ENCODE measurements around the gene OR6N2. TPM values are rescaled to one million over a fixed set of nuclear protein-coding genes. Genes with fewer than 3 reads are reported as not detected.

OR6N2 gene
- total and polyA plus RNA-seq, 9 of the 15 experiments (the other 6 are each of a cell fraction or from before 2014, with no cell fraction given): not detected

DNA sequence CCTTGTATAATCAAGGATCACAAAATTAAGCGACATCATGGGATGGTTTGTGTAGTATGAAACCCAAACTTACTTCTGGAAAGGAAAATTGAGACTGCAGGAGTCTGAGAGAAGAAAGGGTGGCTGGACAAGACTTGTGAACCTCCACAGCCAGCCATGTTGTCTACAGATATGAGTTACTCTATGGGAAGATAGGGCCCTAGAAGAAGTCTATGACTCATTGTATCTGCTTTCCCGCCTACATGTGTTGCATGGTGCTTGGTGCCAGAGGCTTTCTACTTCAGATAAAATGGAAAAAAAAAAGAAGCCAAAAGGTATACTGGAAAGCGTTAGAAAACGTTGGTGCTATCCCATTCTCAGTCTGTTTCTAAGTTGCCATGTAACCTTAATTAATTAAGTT is 18.7 kb upstream of the OR6N2 start (continued):
- TF ChIP-seq, protein P1, sequence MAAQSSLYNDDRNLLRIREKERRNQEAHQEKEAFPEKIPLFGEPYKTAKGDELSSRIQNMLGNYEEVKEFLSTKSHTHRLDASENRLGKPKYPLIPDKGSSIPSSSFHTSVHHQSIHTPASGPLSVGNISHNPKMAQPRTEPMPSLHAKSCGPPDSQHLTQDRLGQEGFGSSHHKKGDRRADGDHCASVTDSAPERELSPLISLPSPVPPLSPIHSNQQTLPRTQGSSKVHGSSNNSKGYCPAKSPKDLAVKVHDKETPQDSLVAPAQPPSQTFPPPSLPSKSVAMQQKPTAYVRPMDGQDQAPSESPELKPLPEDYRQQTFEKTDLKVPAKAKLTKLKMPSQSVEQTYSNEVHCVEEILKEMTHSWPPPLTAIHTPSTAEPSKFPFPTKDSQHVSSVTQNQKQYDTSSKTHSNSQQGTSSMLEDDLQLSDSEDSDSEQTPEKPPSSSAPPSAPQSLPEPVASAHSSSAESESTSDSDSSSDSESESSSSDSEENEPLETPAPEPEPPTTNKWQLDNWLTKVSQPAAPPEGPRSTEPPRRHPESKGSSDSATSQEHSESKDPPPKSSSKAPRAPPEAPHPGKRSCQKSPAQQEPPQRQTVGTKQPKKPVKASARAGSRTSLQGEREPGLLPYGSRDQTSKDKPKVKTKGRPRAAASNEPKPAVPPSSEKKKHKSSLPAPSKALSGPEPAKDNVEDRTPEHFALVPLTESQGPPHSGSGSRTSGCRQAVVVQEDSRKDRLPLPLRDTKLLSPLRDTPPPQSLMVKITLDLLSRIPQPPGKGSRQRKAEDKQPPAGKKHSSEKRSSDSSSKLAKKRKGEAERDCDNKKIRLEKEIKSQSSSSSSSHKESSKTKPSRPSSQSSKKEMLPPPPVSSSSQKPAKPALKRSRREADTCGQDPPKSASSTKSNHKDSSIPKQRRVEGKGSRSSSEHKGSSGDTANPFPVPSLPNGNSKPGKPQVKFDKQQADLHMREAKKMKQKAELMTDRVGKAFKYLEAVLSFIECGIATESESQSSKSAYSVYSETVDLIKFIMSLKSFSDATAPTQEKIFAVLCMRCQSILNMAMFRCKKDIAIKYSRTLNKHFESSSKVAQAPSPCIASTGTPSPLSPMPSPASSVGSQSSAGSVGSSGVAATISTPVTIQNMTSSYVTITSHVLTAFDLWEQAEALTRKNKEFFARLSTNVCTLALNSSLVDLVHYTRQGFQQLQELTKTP (IDR thresholded peaks at IDR 0.05; ENCODE audit: low read depth in 1 of 2, partially characterized antibody in 2 of 2): no peak
- TF ChIP-seq ZNF140 (CRISPR knock-in tag; IDR thresholded peaks at IDR 0.05) (no peak), ZNF239 (CRISPR knock-in tag; IDR thresholded peaks at IDR 0.05) (no peak), TCF7L2 (IDR thresholded peaks at IDR 0.05; ENCODE audit: low read depth, low read length) (no peak), HNRNPK (IDR thresholded peaks at IDR 0.05; ENCODE audit: low read depth, low read length, poor library complexity, severe bottlenecking) (no peak), MEF2A (IDR thresholded peaks at IDR 0.05; ENCODE audit: control insufficient read depth, low read depth, low read length) (no peak), NUFIP1 (IDR thresholded peaks at IDR 0.05; ENCODE audit: partially characterized antibody) (no peak), NONO (IDR thresholded peaks at IDR 0.05; ENCODE audit: low read depth in 2 of 2, low read length in 1 of 2) (no peak), CTBP1 (IDR thresholded peaks at IDR 0.05; ENCODE audit: borderline replicate concordance) (no peak), PTBP1 (IDR thresholded peaks at IDR 0.05; ENCODE audit: low read depth, low read length) (no peak), SMARCB1 (IDR thresholded peaks at IDR 0.05; ENCODE audit: insufficient read length, low read depth) (no peak), ETV5 (CRISPR knock-in tag; IDR thresholded peaks at IDR 0.05; ENCODE audit: low read depth) (no peak), MYNN (IDR thresholded peaks at IDR 0.05) (no peak), MYNN (CRISPR knock-in tag; IDR thresholded peaks at IDR 0.05) (no peak), ZNF551 (CRISPR knock-in tag; IDR thresholded peaks at IDR 0.05) (no peak), MEF2D (tag; conservative IDR thresholded peaks at IDR 0.05; ENCODE audit: low read depth) (no peak), NFRKB (IDR thresholded peaks at IDR 0.05; ENCODE audit: low read depth) (peak; percentile 62; the same call in 1 of the 2 replicates), U2AF1 (optimal IDR thresholded peaks at IDR 0.05; ENCODE audit: low read depth, low read length) (no peak), ZNF124 (CRISPR knock-in tag; IDR thresholded peaks at IDR 0.05) (no peak)
- TF ChIP-seq, protein P2, sequence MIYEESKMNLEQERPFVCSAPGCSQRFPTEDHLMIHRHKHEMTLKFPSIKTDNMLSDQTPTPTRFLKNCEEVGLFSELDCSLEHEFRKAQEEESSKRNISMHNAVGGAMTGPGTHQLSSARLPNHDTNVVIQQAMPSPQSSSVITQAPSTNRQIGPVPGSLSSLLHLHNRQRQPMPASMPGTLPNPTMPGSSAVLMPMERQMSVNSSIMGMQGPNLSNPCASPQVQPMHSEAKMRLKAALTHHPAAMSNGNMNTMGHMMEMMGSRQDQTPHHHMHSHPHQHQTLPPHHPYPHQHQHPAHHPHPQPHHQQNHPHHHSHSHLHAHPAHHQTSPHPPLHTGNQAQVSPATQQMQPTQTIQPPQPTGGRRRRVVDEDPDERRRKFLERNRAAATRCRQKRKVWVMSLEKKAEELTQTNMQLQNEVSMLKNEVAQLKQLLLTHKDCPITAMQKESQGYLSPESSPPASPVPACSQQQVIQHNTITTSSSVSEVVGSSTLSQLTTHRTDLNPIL (CRISPR knock-in tag; IDR thresholded peaks at IDR 0.05): no peak
- TF ChIP-seq, protein P3, sequence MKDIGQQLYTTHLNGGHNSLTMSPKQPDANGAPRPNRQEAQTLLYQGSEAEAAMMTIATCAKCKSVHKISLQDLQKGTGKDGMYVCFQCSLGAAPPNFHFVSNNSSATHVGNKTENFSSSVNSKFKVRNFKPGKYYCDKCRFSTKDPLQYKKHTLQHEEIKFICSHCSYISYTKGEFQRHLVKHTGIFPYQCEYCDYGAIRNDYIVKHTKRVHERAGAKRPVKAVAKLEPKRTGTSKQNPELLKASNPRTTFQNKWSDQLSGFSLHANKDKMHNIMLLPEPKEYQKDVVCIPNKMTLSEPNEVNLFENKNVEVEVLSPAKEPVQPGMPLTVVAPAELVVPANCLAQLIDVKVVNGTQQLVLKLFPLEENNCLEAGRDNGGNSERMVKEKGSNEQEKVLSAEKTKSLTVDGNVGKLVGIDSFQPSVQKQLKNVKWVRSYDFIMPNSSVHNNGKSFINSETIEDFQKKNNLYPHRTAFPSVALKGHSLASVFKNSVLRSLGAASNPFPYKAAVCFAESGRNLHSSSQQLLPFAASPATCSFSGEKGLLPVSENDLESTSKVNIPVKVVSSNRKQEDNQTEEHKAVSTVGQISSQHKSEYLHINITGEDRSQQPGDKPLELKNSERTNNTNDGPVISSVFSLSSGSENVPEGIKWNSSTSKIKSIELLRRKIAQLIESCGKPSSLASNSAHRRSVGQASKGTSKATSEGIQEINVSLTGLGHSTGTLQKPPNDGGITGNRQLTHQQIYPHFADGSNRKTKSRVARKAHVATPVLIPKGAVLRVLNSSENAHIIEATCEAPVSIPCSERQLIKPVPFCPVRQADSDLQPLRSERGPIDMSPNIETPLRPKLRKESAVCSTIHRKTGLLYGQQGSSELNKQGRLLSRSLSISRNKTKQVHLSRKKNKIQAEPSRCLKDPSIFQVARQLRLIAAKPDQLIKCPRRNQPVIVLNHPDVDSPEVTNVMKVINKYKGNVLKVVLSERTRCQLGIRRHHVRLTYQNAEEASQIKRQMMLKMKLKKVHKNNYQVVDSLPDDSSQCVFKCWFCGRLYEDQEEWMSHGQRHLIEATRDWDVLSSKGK (CRISPR knock-in tag; IDR thresholded peaks at IDR 0.05): no peak

Measured in K562 (cell line).